Mesenchymal stem cell (in vitro differentiated cells and primary cell): Measurements from ENCODE around the gene TMED3.

Experiments
- DNase-seq: peaks from one replicate; pipeline ENCODE4 v3.0.0-alpha.2; 2013
- H2AFZ ChIP-seq: one replicate; pipeline ENCODE4 v1.6.1; 2013; ENCODE audit warnings: low read depth, mild to moderate bottlenecking, control low read depth, inconsistent platforms, low read length, moderate library complexity
- H2AK5ac ChIP-seq: 2 replicates; pipeline ENCODE4 v1.6.1; 2013; ENCODE audit warnings: low read length, moderate library complexity, mild to moderate bottlenecking, inconsistent platforms; ENCODE audit not compliant: severe bottlenecking
- H2BK120ac ChIP-seq: one replicate; pipeline ENCODE4 v1.6.1; 2013; ENCODE audit warnings: low read depth, mild to moderate bottlenecking, inconsistent platforms, low read length, moderate library complexity
- H2BK12ac ChIP-seq, 2 experiments: one replicate each; pipeline ENCODE4 v1.6.1; 2013; ENCODE audit warnings: inconsistent platforms in 2 of 2, low read length in 2 of 2, mild to moderate bottlenecking in 2 of 2, moderate library complexity in 2 of 2, control low read depth in 1 of 2
- H2BK15ac ChIP-seq: one replicate; pipeline ENCODE4 v1.6.1; 2013; ENCODE audit warnings: mild to moderate bottlenecking, low read depth, inconsistent platforms; ENCODE audit not compliant: poor library complexity, severe bottlenecking
- H2BK5ac ChIP-seq: 2 replicates; pipeline ENCODE4 v1.6.1; 2013; ENCODE audit warnings: low read depth, mild to moderate bottlenecking, low read length, control low read depth, inconsistent platforms; ENCODE audit not compliant: poor library complexity, severe bottlenecking
- H3K14ac ChIP-seq, 2 experiments: one replicate each; pipeline ENCODE4 v1.6.1; 2013; ENCODE audit warnings: inconsistent platforms in 2 of 2, low read length in 2 of 2, control low read depth in 1 of 2, mild to moderate bottlenecking in 1 of 2, moderate library complexity in 1 of 2
- H3K18ac ChIP-seq, 2 experiments: one replicate each; pipeline ENCODE4 v1.6.1; 2013; ENCODE audit warnings: inconsistent platforms in 2 of 2, low read length in 2 of 2, control low read depth in 1 of 2, low read depth in 1 of 2, mild to moderate bottlenecking in 1 of 2
- H3K23ac ChIP-seq, 2 experiments: one replicate each; pipeline ENCODE4 v1.6.1; 2013; ENCODE audit warnings: inconsistent platforms in 2 of 2, low read length in 2 of 2, mild to moderate bottlenecking in 2 of 2, moderate library complexity in 2 of 2, control low read depth in 1 of 2
- H3K27ac ChIP-seq: 2 replicates; pipeline ENCODE4 v1.5.1; 2013; ENCODE audit warnings: mild to moderate bottlenecking, moderate library complexity, low read length, control low read depth, inconsistent platforms; ENCODE audit not compliant: poor library complexity, severe bottlenecking
- H3K27me3 ChIP-seq, 2 experiments: 2 replicates each; pipeline versions ENCODE4 v1.6.1 to v1.7.0; 2013; ENCODE audit warnings: low read length in 2 of 2, mild to moderate bottlenecking in 2 of 2, moderate library complexity in 2 of 2, control low read depth in 1 of 2, inconsistent platforms in 1 of 2; ENCODE audit not compliant: control insufficient read depth in 1 of 2, insufficient read depth in 1 of 2
- H3K36me3 ChIP-seq, 2 experiments: 2 replicates each; pipeline versions ENCODE4 v1.6.1 to v1.7.0; 2013; ENCODE audit warnings: low read length in 2 of 2, control low read depth in 1 of 2, inconsistent platforms in 1 of 2, low read depth in 1 of 2, mild to moderate bottlenecking in 1 of 2; ENCODE audit not compliant: insufficient read depth in 2 of 2, control insufficient read depth in 1 of 2
- H3K4ac ChIP-seq, 2 experiments: one replicate each; pipeline ENCODE4 v1.6.1; 2013; ENCODE audit warnings: inconsistent platforms in 2 of 2, low read length in 2 of 2, mild to moderate bottlenecking in 2 of 2, moderate library complexity in 2 of 2, control low read depth in 1 of 2, low read depth in 1 of 2
- H3K4me1 ChIP-seq: 2 replicates; pipeline ENCODE4 v1.6.1; 2013; ENCODE audit warnings: low read depth, low read length, control low read depth; ENCODE audit not compliant: control insufficient read depth, insufficient read depth
- H3K4me2 ChIP-seq: 2 replicates; pipeline ENCODE4 v1.6.1; 2013; ENCODE audit warnings: low read length, mild to moderate bottlenecking, inconsistent platforms; ENCODE audit not compliant: poor library complexity, severe bottlenecking
- H3K4me3 ChIP-seq, 2 experiments: 2 replicates each; pipeline versions ENCODE4 v1.5.1 to v1.7.0; 2013; ENCODE audit warnings: low read length in 2 of 2, mild to moderate bottlenecking in 2 of 2, control low read depth in 1 of 2, low read depth in 1 of 2; ENCODE audit not compliant: insufficient read depth in 1 of 2
- H3K79me1 ChIP-seq: replicated peaks from 2 replicates; pipeline ENCODE4 v1.6.1; 2013; ENCODE audit warnings: mild to moderate bottlenecking, control low read depth, low read length, inconsistent platforms; ENCODE audit not compliant: poor library complexity, severe bottlenecking
- H3K9ac ChIP-seq: 2 replicates; pipeline ENCODE4 v1.7.0; 2013; ENCODE audit warnings: mild to moderate bottlenecking, low read length, moderate library complexity
- H3K9me3 ChIP-seq: 2 replicates; pipeline ENCODE4 v1.7.0; 2013; ENCODE audit warnings: mild to moderate bottlenecking, low read length; ENCODE audit not compliant: control insufficient read depth
- H4K8ac ChIP-seq: one replicate; pipeline ENCODE4 v1.6.1; 2013; ENCODE audit warnings: inconsistent platforms, mild to moderate bottlenecking, low read length, moderate library complexity
- H4K91ac ChIP-seq: one replicate; pipeline ENCODE4 v1.6.1; 2013; ENCODE audit warnings: mild to moderate bottlenecking, low read length, inconsistent platforms
- WGBS: methylation state at CpG from one replicate; pipeline ENCODE4 v1.1.7; 2013; ENCODE audit warnings: mixed read lengths; 5-methylcytosine and 5-hydroxymethylcytosine counted together

The TMED3 gene

GRCh38 chr15:79311901-79312553 is 1.1 kb downstream of the TMED3 start:
- Histone ChIP-seq H3K27ac (no peak overlapping the region), H4K91ac (no peak overlapping the region), H2AFZ (no peak overlapping the region), H2BK5ac (no peak overlapping the region), H3K18ac (peak overlapping the region in 1 of 2 experiments; percentile 40), H2BK120ac (no peak overlapping the region), H4K8ac (peak overlapping the region; percentile 39), H3K9me3 (peaks cover 3% of the 10 kb centered on the region), H3K79me1 (peaks cover 33% of the 10 kb centered on the region), H3K4me1 (peaks cover 9% of the 10 kb centered on the region), H3K36me3 (peaks cover 30 to 42% of the 10 kb centered on the region in 2 experiments), H2BK15ac (no peak overlapping the region), H2AK5ac (peak overlapping the region; percentile 17), H3K14ac (peak overlapping the region in 1 of 2 experiments; percentile 50), H3K27me3 (peaks cover 17 to 33% of the 10 kb centered on the region in 2 experiments), H3K4ac (peak overlapping the region; percentile 51 to 99), H3K4me3 (peak overlapping the region; percentile 85 to 96), H3K4me2 (peak overlapping the region; percentile 84), H2BK12ac (no peak overlapping the region), H3K9ac (peak overlapping the region; percentile 95), H3K23ac (peak overlapping the region; percentile 16 to 91)
- 64% methylated on average over 8 of the region's 8 CpGs for WGBS
- peak; percentile 17 for DNase-seq

GRCh38 chr15:79314186-79314585 is 3.3 kb downstream of the TMED3 start:
- no peak overlapping the region for H3K18ac ChIP-seq
- H3K4me3 ChIP-seq: no peak overlapping the region
- H2AK5ac ChIP-seq: no peak overlapping the region
- no peak overlapping the region for H4K91ac ChIP-seq
- no peak overlapping the region for H3K4ac ChIP-seq
- no peak overlapping the region for H3K27ac ChIP-seq
- H3K4me2 ChIP-seq: no peak overlapping the region
- H4K8ac ChIP-seq: no peak overlapping the region
- H2AFZ ChIP-seq: no peak overlapping the region
- no peak overlapping the region for H2BK12ac ChIP-seq
- peaks cover 44% of the 10 kb centered on the region for H3K79me1 ChIP-seq
- DNase-seq: no peak
- H3K14ac ChIP-seq: no peak overlapping the region
- peaks cover 9% of the 10 kb centered on the region for H3K4me1 ChIP-seq
- no peak overlapping the region for H2BK15ac ChIP-seq
- peaks cover 2 to 11% of the 10 kb centered on the region in 2 experiments for H3K27me3 ChIP-seq
- no peak overlapping the region for H3K23ac ChIP-seq
- peaks cover 48 to 63% of the 10 kb centered on the region in 2 experiments for H3K36me3 ChIP-seq
- no CpG with 5 or more reads among the region's 1 CpG for WGBS
- no peak overlapping the region for H3K9ac ChIP-seq
- no peak overlapping the region for H2BK120ac ChIP-seq
- H3K9me3 ChIP-seq: peaks cover 3% of the 10 kb centered on the region
- no peak overlapping the region for H2BK5ac ChIP-seq

- H2BK120ac ChIP-seq: no peak overlapping the region
- H3K4ac ChIP-seq: no peak overlapping the region
- H3K9ac ChIP-seq: no peak overlapping the region
- no peak overlapping the region for H2BK15ac ChIP-seq
- DNase-seq: no peak
- H3K4me2 ChIP-seq: no peak overlapping the region
- peaks cover 3% of the 10 kb centered on the region for H3K9me3 ChIP-seq
- peaks cover 54 to 70% of the 10 kb centered on the region in 2 experiments for H3K36me3 ChIP-seq
- peaks cover 9% of the 10 kb centered on the region for H3K4me1 ChIP-seq
- peaks cover 44% of the 10 kb centered on the region for H3K79me1 ChIP-seq
- no peak overlapping the region for H3K4me3 ChIP-seq
- WGBS: over 99% methylated on average over 5 of the region's 6 CpGs
- no peak overlapping the region for H4K91ac ChIP-seq
- H4K8ac ChIP-seq: no peak overlapping the region
- H2BK12ac ChIP-seq: no peak overlapping the region
- no peak overlapping the region for H3K18ac ChIP-seq
- no peak overlapping the region for H3K23ac ChIP-seq
- H3K27ac ChIP-seq: no peak overlapping the region
- no peak overlapping the region for H2BK5ac ChIP-seq
- H2AFZ ChIP-seq: no peak overlapping the region
- H2AK5ac ChIP-seq: no peak overlapping the region
- no peak overlapping the region for H3K14ac ChIP-seq
- H3K27me3 ChIP-seq: peaks cover 0 to 8% of the 10 kb centered on the region in 2 experiments
Measured at GRCh38 chr15:79314811-79315210, 3.9 kb downstream of the TMED3 start.

GRCh38 chr15:79315623-79316328 is 4.9 kb downstream of the TMED3 start:
- 98% methylated on average over 9 of the region's 10 CpGs for WGBS
- no peak overlapping the region for H3K4me2 ChIP-seq

More at GRCh38 chr15:79315623-79316328, 4.9 kb downstream of the TMED3 start:
- no peak overlapping the region for H3K23ac ChIP-seq
- H3K27me3 ChIP-seq: no peaks in the 10 kb centered on the region
- H3K14ac ChIP-seq: no peak overlapping the region
- no peak overlapping the region for H2AFZ ChIP-seq
- H3K4me3 ChIP-seq: no peak overlapping the region
- H3K27ac ChIP-seq: no peak overlapping the region
- no peak overlapping the region for H2AK5ac ChIP-seq
- H4K91ac ChIP-seq: no peak overlapping the region
- H3K18ac ChIP-seq: no peak overlapping the region
- H3K4me1 ChIP-seq: peaks cover 9% of the 10 kb centered on the region
- H3K79me1 ChIP-seq: peaks cover 46% of the 10 kb centered on the region
- H3K9ac ChIP-seq: no peak overlapping the region
- H2BK12ac ChIP-seq: no peak overlapping the region
- no peak overlapping the region for H2BK120ac ChIP-seq
- H4K8ac ChIP-seq: no peak overlapping the region
- H2BK5ac ChIP-seq: no peak overlapping the region
- peaks cover 59 to 76% of the 10 kb centered on the region in 2 experiments for H3K36me3 ChIP-seq
- no peak for DNase-seq
- peaks cover 3% of the 10 kb centered on the region for H3K9me3 ChIP-seq
- H3K4ac ChIP-seq: no peak overlapping the region
- no peak overlapping the region for H2BK15ac ChIP-seq
